Neural cell (in vitro differentiated cells): Measurements from ENCODE around the gene ADRB2. TPM values are rescaled to one million over a fixed set of nuclear protein-coding genes. Genes with fewer than 3 reads are reported as not detected.

Source experiments
- H2AFZ ChIP-seq: fragments of 200-600, 300-800 bp; sonication (generic), shearing (Covaris generic); 2 replicates; pipeline ENCODE4 v1.6.0; 2014; ENCODE audit warnings: low read depth, mild to moderate bottlenecking, antibody characterized with exemption, low read length, moderate library complexity
- H3F3A ChIP-seq: fragments of 200-600 bp; shearing (Covaris generic); 2 replicates; pipeline ENCODE4 v1.6.1; 2016; ENCODE audit warnings: mild to moderate bottlenecking, moderate library complexity, mixed read lengths, antibody characterized with exemption, low read length; ENCODE audit not compliant: insufficient read depth, poor library complexity, severe bottlenecking
- H3K27ac ChIP-seq: fragments of 200-600, 300-800 bp; sonication (generic), shearing (Covaris generic); 2 replicates; pipeline ENCODE4 v1.5.1; 2014; ENCODE audit warnings: mild to moderate bottlenecking, low read length, moderate library complexity
- H3K27me3 ChIP-seq: fragments of 300-800, 200-600 bp; sonication (generic), shearing (Covaris generic); 2 replicates; pipeline ENCODE4 v1.6.0; 2014; ENCODE audit warnings: mild to moderate bottlenecking, low read depth, low read length, moderate library complexity; ENCODE audit not compliant: insufficient read depth
- H3K36me3 ChIP-seq: fragments of 300-800, 200-600 bp; sonication (generic), shearing (Covaris generic); 2 replicates; pipeline ENCODE4 v1.5.1; 2014; ENCODE audit warnings: mild to moderate bottlenecking, antibody characterized with exemption, low read length, moderate library complexity; ENCODE audit not compliant: insufficient read depth
- H3K4me2 ChIP-seq: fragments of 300-800, 200-600 bp; sonication (generic), shearing (Covaris generic); 2 replicates; pipeline ENCODE4 v1.6.0; 2014; ENCODE audit warnings: mild to moderate bottlenecking, low read length
- H3K4me3 ChIP-seq: fragments of 300-800, 200-600 bp; sonication (generic), shearing (Covaris generic); 2 replicates; pipeline ENCODE4 v1.5.1; 2014; ENCODE audit warnings: mild to moderate bottlenecking, low read length, moderate library complexity
- H3K79me2 ChIP-seq: fragments of 200-600 bp; shearing (Covaris generic); replicated peaks from 2 replicates; pipeline ENCODE4 v1.6.0; 2014; ENCODE audit warnings: mild to moderate bottlenecking, low read length, moderate library complexity; ENCODE audit not compliant: insufficient read depth
- H3K9ac ChIP-seq: fragments of 300-800, 200-600 bp; sonication (generic), shearing (Covaris generic); 2 replicates; pipeline ENCODE4 v1.6.1; 2016; ENCODE audit warnings: mild to moderate bottlenecking, low read length, mixed read lengths
- H3K9me2 ChIP-seq: fragments of 200-600 bp; shearing (Covaris generic); 2 replicates; pipeline ENCODE4 v1.6.1; 2016; ENCODE audit warnings: mild to moderate bottlenecking, low read length, mixed read lengths; ENCODE audit not compliant: insufficient read depth
- H3K9me3 ChIP-seq: fragments of 200-600, 300-800 bp; sonication (generic), shearing (Covaris generic); 2 replicates; pipeline ENCODE4 v1.6.1; 2016; ENCODE audit warnings: mild to moderate bottlenecking, mixed run types, low read length, moderate library complexity, mixed read lengths
- H4K20me1 ChIP-seq: fragments of 200-600 bp; shearing (Covaris generic); 2 replicates; pipeline ENCODE4 v1.6.1; 2016; ENCODE audit warnings: mild to moderate bottlenecking, mixed run types; ENCODE audit not compliant: insufficient read depth
- CTCF ChIP-seq: fragments of 450-650 bp; IDR thresholded peaks from 2 replicates; pipeline ENCODE4 v1.5.1; 2014; ENCODE audit warnings: antibody characterized with exemption, mild to moderate bottlenecking, moderate library complexity; ENCODE audit not compliant: poor library complexity, severe bottlenecking
- EP300 ChIP-seq: fragments of 450-650 bp; conservative IDR thresholded peaks from 2 replicates; pipeline ENCODE4 v1.6.1; 2014; ENCODE audit warnings: antibody characterized with exemption, mild to moderate bottlenecking, moderate library complexity; ENCODE audit not compliant: poor library complexity, severe bottlenecking
- EZH2 ChIP-seq: fragments of 200-600, 300-800 bp; shearing (Covaris generic), sonication (generic); IDR thresholded peaks from 2 replicates; pipeline ENCODE4 v1.6.1; 2014; ENCODE audit warnings: antibody characterized with exemption, low read length, borderline replicate concordance, mild to moderate bottlenecking; ENCODE audit not compliant: insufficient read depth, poor library complexity, severe bottlenecking
- MXI1 ChIP-seq: fragments of 450-650 bp; conservative IDR thresholded peaks from 2 replicates; pipeline ENCODE4 v1.6.1; 2014; ENCODE audit warnings: antibody characterized with exemption, mild to moderate bottlenecking; ENCODE audit not compliant: poor library complexity, severe bottlenecking
- POLR2AphosphoS5 ChIP-seq: IDR thresholded peaks from 2 replicates; pipeline ENCODE4 v1.6.1; 2012
- RAD21 ChIP-seq: fragments of 450-650 bp; conservative IDR thresholded peaks from 2 replicates; pipeline ENCODE4 v1.6.1; 2014; ENCODE audit warnings: antibody characterized with exemption, mild to moderate bottlenecking, moderate library complexity
- SMC3 ChIP-seq: fragments of 450-650 bp; conservative IDR thresholded peaks from 2 replicates; pipeline ENCODE4 v1.6.1; 2014; ENCODE audit warnings: antibody characterized with exemption, mild to moderate bottlenecking, moderate library complexity; ENCODE audit not compliant: poor library complexity
- TAF1 ChIP-seq: IDR thresholded peaks from 2 replicates; pipeline ENCODE4 v1.6.1; 2012; ENCODE audit warnings: low read depth
- polyA plus RNA-seq: library from polyadenylated mRNA; depleted of rRNA; stranded (reverse); fragments of >200 nt; gene quantifications from 2 replicates; pipeline ENCODE4 v1.2.3, GENCODE V29; 2014
- TF ChIP-seq, protein P1 (sequence below): IDR thresholded peaks from 2 replicates; pipeline ENCODE4 v1.6.1; 2012; ENCODE audit warnings: borderline replicate concordance

The ADRB2 gene
- polyA plus RNA-seq, 1 donor from 2014 or later, result not detected

- H3K9ac ChIP-seq, result no peak overlapping the region
- H3K9me2 ChIP-seq, result no peaks in the 10 kb centered on the region
- no peak for TF ChIP-seq EP300
- no peak for TF ChIP-seq POLR2AphosphoS5
- TF ChIP-seq EZH2, result no peak
- no peak for TF ChIP-seq RAD21
- TF ChIP-seq TAF1, result no peak
- TF ChIP-seq, protein P1, sequence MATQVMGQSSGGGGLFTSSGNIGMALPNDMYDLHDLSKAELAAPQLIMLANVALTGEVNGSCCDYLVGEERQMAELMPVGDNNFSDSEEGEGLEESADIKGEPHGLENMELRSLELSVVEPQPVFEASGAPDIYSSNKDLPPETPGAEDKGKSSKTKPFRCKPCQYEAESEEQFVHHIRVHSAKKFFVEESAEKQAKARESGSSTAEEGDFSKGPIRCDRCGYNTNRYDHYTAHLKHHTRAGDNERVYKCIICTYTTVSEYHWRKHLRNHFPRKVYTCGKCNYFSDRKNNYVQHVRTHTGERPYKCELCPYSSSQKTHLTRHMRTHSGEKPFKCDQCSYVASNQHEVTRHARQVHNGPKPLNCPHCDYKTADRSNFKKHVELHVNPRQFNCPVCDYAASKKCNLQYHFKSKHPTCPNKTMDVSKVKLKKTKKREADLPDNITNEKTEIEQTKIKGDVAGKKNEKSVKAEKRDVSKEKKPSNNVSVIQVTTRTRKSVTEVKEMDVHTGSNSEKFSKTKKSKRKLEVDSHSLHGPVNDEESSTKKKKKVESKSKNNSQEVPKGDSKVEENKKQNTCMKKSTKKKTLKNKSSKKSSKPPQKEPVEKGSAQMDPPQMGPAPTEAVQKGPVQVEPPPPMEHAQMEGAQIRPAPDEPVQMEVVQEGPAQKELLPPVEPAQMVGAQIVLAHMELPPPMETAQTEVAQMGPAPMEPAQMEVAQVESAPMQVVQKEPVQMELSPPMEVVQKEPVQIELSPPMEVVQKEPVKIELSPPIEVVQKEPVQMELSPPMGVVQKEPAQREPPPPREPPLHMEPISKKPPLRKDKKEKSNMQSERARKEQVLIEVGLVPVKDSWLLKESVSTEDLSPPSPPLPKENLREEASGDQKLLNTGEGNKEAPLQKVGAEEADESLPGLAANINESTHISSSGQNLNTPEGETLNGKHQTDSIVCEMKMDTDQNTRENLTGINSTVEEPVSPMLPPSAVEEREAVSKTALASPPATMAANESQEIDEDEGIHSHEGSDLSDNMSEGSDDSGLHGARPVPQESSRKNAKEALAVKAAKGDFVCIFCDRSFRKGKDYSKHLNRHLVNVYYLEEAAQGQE, result no peak
- no peak for TF ChIP-seq CTCF
- no peak for TF ChIP-seq SMC3
- TF ChIP-seq MXI1, result no peak
- H3K79me2 ChIP-seq, result no peaks in the 10 kb centered on the region
- no peak overlapping the region for H3K4me2 ChIP-seq
- H3K27ac ChIP-seq, result no peak overlapping the region
- no peaks in the 10 kb centered on the region for H3K36me3 ChIP-seq
- no peak overlapping the region for H3K4me3 ChIP-seq
- no peak overlapping the region for H2AFZ ChIP-seq
- H4K20me1 ChIP-seq, result no peaks in the 10 kb centered on the region
- no peaks in the 10 kb centered on the region for H3K27me3 ChIP-seq
- H3F3A ChIP-seq, result no peaks in the 10 kb centered on the region
- no peaks in the 10 kb centered on the region for H3K9me3 ChIP-seq
Observed at GRCh38 chr5:148778882-148779281, 47.5 kb upstream of the ADRB2 start.

- no peaks in the 10 kb centered on the region for H3F3A ChIP-seq
- TF ChIP-seq EZH2 (no peak), CTCF (no peak), SMC3 (no peak), TAF1 (no peak), RAD21 (no peak), MXI1 (no peak), POLR2AphosphoS5 (no peak), EP300 (no peak)
- TF ChIP-seq, protein P1, result no peak
Observed at GRCh38 chr5:148780711-148781110, 45.7 kb upstream of the ADRB2 start.

More at GRCh38 chr5:148780711-148781110, 45.7 kb upstream of the ADRB2 start:
- Histone ChIP-seq H3K9ac (no peak overlapping the region), H3K27me3 (no peaks in the 10 kb centered on the region), H2AFZ (no peak overlapping the region), H3K4me3 (no peak overlapping the region), H4K20me1 (no peaks in the 10 kb centered on the region), H3K9me3 (no peaks in the 10 kb centered on the region), H3K36me3 (no peaks in the 10 kb centered on the region), H3K4me2 (no peak overlapping the region), H3K79me2 (no peaks in the 10 kb centered on the region), H3K27ac (no peak overlapping the region), H3K9me2 (no peaks in the 10 kb centered on the region)
